GM12801 (cell line): Measurements from ENCODE around the gene VPS39.

Experiments used
- TF ChIP-seq, protein P1 (sequence below): IDR thresholded peaks from one replicate; pipeline ENCODE4 v1.5.1; 2011; ENCODE audit warnings: control low read depth; ENCODE audit not compliant: insufficient read length; ENCODE audit errors: extremely low read depth

VPS39 gene, protein sequence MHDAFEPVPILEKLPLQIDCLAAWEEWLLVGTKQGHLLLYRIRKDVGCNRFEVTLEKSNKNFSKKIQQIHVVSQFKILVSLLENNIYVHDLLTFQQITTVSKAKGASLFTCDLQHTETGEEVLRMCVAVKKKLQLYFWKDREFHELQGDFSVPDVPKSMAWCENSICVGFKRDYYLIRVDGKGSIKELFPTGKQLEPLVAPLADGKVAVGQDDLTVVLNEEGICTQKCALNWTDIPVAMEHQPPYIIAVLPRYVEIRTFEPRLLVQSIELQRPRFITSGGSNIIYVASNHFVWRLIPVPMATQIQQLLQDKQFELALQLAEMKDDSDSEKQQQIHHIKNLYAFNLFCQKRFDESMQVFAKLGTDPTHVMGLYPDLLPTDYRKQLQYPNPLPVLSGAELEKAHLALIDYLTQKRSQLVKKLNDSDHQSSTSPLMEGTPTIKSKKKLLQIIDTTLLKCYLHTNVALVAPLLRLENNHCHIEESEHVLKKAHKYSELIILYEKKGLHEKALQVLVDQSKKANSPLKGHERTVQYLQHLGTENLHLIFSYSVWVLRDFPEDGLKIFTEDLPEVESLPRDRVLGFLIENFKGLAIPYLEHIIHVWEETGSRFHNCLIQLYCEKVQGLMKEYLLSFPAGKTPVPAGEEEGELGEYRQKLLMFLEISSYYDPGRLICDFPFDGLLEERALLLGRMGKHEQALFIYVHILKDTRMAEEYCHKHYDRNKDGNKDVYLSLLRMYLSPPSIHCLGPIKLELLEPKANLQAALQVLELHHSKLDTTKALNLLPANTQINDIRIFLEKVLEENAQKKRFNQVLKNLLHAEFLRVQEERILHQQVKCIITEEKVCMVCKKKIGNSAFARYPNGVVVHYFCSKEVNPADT

DNA sequence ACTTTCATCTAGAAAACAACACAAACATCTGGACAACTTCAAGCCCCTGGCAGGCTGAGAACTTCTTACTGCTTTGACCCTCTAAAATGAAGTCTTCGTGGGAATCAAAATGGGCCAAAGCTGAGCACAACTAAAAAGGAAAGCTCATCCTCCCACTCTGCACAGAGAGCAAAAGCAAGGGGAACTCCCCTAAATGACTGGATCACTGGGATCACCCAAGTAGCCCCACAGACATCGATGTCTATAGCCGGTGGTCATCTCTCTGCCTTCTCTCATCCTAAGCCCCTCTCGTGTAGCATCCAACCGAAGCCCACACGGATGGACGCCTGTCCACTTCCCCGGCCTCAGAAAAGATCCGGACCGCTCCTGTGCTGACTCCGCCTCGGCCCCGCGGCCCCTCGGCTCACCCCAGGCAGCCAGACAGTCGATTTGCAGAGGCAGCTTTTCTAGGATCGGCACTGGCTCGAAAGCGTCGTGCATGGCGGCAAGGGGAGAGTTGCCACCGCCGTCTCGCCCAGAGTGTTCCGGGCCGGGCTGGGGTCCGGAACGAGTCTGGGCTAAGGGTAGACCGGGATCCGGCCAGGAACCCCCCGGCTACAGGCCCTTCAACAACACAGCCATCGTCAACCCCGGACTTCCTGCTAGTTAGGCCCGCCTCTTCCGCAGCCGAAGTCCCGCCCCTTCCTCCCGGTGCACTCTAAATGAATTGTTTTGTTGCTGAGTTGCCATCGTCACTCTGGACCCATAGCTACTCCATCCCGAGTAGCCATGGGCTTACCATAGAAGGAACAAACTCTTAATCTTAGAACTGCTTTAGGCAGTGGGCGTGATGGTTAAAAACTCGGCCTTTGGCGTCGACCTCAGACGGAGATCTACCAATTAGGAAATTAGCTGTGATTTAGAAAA lies at the start of gene VPS39:
Gene VPS39, minus strand, starts transcription at position 631 of the 906 bp plus-strand sequence. Its CDS starts 151 bp downstream, at position 480.
- TF ChIP-seq, protein P1, sequence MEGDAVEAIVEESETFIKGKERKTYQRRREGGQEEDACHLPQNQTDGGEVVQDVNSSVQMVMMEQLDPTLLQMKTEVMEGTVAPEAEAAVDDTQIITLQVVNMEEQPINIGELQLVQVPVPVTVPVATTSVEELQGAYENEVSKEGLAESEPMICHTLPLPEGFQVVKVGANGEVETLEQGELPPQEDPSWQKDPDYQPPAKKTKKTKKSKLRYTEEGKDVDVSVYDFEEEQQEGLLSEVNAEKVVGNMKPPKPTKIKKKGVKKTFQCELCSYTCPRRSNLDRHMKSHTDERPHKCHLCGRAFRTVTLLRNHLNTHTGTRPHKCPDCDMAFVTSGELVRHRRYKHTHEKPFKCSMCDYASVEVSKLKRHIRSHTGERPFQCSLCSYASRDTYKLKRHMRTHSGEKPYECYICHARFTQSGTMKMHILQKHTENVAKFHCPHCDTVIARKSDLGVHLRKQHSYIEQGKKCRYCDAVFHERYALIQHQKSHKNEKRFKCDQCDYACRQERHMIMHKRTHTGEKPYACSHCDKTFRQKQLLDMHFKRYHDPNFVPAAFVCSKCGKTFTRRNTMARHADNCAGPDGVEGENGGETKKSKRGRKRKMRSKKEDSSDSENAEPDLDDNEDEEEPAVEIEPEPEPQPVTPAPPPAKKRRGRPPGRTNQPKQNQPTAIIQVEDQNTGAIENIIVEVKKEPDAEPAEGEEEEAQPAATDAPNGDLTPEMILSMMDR = no peak

DNA sequence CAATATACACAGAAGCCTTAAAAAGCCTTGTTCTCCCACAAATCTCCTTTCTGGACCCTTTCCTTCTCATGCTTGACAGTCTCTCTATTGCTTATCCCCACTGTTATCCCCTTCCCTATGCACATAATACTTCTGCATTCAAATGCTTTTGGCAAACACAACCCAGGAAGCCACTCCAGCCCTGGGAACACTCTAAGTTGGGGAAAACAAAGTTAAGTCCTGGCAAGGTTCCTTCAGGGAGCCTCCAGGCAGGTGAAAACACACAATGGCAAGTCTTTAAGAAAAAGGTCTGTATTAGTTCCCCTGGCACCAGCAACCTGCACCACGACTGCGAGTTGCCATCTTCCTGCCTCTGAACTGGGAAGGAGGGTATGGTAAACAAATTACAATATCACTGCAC lies 45.2 kb upstream of the VPS39 start:
- TF ChIP-seq, protein P1 = no peak

DNA sequence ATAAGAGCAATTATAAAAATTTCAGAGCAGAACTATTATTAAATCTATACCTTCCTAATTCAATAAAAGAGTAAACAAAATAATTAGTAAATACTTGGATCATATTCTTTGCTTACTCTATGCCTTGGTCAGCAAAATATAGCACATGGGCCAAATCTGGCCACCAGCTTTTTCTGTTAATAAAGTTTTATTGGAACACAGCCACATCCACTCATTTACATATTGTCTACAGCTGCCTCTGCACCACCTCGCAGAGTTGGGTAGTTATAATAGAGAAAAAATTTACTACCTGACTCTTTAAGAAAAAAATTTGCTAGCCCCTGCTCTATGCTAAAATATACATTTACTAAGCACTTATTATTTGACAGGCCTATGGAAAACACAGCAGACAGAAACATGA lies 32.7 kb upstream of the VPS39 start:
- TF ChIP-seq, protein P1 = no peak

DNA sequence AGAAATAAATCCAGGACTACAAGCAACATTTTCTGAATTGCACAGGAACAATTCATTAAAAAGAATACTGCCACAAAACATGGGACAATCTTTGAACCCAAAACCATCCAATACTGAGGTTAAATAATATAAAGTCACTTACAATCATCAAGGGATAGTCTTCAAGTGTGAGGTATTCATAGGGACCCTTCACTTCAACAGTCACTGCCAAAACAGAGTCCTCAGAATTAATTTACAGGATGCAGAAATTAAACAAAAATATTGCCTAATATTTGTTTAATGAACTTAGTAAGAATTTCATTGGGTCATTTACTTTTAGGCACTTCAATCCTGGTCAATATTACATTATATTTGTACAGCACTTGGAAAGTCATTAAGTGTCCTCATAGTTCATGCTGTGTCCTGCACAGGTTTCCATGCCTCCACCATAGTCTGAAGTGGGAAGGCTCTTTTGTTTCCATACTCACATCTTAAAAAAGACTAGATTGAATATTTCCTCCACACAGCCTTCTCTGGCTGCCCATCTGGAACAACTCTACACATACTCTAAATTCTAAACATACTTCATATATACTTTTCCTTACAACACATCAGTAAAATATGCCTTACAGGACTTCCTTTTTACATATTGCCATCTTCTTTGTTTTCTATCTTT lies 31.6 kb upstream of the VPS39 start:
- TF ChIP-seq, protein P1 = no peak

DNA sequence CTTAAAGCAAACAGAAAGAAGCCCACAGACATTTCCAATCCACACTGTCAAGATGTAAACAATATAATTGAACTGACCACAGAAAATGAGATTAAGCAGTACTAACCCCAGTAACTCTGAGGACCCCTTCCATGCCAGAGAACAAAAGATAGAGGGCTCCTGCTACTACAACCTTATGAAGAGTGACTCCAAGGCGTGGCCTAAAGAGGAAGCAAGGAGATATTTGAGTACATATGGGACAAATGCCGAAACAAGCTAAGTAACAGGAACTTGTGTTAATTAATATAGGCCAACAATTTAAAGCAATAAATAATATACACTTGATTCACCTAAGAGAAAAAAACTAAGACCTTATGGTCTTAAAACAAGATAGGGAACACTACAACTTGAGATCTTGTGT lies 25.0 kb upstream of the VPS39 start:
- TF ChIP-seq, protein P1 = no peak

DNA sequence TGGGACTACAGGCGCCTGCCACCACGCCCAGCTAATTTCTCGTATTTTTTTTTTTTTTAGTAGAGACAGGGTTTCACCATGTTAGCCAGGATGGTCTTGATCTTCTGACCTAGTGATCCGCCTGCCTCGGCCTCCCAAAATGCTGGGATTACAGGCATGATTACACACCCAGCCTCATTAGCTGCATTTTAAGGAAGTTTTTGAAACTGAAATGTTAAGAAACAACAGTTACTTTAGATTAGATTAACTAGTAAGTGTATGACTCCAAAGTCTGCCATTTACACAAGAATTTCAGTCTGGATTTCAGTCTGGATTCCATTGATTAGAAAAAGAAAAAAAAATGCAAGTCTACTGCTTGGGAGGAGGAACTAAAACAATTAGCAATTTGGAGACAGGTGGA lies 24.5 kb upstream of the VPS39 start:
- TF ChIP-seq, protein P1 = no peak
